GM12801 (cell line): Measurements from ENCODE around the gene GNLY.

Experiments
- TF ChIP-seq, protein P1 (sequence below): IDR thresholded peaks from one replicate; pipeline ENCODE4 v1.5.1; 2011; ENCODE audit warnings: control low read depth; ENCODE audit not compliant: insufficient read length; ENCODE audit errors: extremely low read depth

GNLY gene

DNA sequence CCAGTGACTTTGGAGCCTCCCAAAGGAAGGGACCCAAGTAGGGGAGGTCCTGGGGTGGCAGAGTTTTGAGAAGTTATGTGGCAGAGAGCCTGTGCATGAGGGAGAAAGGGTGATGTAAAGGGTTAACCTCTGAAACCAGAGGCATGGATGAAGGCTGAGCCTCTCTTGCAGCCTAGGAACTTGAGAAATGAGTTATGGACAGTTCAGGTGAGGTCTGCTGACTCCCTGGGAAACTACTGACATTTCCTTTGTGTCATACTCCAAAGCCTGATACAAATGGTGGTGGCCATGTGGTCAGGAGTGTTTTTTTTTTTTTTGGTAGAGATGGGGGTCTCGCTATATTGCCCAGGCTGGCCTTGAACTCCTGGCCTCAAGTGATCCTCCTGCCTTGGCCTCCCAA lies 12.4 kb upstream of the GNLY start:
- TF ChIP-seq, protein P1, sequence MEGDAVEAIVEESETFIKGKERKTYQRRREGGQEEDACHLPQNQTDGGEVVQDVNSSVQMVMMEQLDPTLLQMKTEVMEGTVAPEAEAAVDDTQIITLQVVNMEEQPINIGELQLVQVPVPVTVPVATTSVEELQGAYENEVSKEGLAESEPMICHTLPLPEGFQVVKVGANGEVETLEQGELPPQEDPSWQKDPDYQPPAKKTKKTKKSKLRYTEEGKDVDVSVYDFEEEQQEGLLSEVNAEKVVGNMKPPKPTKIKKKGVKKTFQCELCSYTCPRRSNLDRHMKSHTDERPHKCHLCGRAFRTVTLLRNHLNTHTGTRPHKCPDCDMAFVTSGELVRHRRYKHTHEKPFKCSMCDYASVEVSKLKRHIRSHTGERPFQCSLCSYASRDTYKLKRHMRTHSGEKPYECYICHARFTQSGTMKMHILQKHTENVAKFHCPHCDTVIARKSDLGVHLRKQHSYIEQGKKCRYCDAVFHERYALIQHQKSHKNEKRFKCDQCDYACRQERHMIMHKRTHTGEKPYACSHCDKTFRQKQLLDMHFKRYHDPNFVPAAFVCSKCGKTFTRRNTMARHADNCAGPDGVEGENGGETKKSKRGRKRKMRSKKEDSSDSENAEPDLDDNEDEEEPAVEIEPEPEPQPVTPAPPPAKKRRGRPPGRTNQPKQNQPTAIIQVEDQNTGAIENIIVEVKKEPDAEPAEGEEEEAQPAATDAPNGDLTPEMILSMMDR, result no peak

DNA sequence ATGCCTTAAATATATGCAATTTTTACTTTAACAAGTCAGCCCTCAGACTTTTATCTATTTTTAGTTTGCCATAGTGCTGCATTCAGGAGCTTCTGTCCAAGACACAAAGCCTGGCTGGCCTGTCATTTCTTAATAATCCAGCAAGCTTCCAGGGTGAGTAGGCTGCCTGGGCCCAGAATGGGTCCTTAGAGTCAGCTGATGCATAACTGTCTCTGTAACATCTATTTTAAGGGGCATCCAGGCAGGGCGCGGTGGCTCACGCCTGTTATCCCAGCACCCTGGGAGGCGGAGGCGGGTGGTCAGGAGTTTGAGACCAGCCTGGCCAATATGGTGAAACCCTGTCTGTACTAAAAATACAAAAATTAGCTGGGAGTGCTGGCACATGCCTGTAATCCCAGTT lies 11.8 kb upstream of the GNLY start:
- TF ChIP-seq, protein P1, result no peak

DNA sequence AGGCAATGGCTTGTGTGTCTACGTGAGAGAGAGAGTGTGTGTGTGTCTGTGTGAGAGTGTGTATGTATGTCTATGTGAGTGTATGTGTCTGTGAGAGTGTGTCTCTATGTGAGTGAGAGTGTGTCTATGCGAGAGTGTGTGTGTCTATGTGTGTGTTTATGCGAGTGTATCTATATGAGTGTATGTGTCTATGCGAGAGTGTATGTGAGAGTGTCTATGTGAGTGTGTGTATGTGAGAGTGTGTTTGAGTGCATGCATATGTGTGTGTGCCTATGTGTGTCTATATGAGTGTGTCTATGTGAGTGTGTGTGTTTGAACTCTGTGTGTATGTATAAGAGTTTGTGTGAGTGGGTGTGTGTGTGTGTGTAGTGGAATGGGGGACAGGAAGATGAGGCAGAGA lies 9.8 kb upstream of the GNLY start:
- TF ChIP-seq, protein P1, result no peak

DNA sequence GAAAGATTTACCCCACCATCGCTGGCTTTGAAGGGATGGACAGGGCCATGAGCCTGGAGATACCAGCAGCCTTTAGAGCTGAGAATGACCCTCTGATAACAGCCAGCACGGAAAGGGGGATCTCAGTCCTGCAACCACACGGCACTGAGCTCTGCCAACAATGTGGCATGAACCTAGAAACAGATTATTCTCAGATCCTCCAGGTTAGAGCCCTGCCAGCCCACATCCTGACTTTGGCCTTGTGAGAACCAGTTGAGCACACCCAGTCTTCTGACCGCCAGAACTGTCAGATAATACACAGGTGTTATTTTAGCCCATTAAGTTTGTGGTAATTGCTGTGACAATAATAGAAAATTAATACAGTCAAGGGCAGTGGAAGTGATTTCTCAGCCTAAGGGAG lies 9.4 kb upstream of the GNLY start:
- TF ChIP-seq, protein P1, result no peak

DNA sequence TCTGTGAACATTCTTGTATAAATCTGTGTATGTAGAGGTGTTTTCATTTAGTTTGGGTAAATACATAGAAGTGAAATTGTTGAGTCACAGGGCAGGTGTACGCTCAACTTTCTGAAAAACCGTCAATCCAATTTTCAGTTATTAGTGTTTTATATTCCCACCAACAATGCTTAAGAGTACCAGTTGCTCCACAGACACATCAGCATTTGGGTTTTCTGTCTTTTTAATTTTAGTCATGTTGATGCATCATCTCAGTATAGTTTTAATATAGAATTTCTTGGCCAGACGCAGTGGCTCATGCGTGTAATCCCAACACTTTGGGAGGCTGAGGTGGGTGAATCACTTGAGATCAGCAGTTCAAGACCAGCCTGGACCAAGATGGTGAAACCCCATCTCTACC lies 3.2 kb upstream of the GNLY start:
- TF ChIP-seq, protein P1, result no peak

DNA sequence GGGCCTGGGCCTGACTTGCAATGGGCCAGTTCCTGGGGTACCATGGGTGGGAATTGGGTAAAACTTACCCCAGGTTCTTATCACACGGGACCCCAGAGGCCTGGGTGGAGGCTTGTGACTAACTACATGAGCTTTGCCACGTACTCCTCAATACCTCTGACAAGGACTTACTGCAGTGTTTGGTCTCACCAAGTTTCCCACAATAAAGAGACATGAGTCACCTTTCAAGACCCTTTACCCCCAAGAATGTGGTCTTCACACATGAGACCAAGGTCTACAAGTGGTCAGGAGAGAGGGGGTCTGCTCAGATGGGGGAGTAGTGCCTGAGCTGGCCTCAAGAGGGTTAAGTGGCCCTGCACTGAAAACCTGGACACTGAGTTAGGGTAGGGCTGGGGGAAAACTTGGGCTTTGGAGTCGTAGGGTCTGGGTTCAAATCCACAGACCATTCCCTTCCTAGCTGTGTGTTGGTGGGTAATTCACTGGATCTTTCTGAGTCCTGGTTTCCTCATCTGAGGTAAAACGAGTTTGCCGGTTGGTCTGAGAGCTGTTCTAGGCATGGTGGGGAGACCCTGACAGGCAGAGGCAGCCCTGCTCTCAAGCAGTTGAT lies 2.0 kb upstream of the GNLY start:
- TF ChIP-seq, protein P1, result no peak

DNA sequence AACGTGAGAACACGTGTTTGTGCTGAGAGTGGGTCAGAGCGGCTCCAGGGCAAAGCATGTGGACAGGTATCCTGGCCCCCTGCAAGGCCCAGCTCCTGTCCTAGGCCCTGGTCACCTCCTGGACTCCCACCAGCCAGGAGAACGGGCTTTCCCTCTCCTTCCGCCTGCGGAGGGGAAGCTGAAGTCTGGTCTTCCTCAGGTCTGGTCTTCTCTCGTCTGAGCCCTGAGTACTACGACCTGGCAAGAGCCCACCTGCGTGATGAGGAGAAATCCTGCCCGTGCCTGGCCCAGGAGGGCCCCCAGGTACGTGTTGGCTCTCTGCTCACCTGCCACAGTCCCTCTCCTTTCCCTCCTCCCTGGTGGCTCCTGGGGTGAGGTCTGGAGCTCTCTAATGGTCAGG lies 963 bp downstream of the GNLY start:
- TF ChIP-seq, protein P1, result no peak
